IMR-90 (cell line): ENCODE measurements around the gene TEX2. TPM values are rescaled to one million over a fixed set of nuclear protein-coding genes. Genes with fewer than 3 reads are reported as not detected.

Source experiments
- ATAC-seq: fragments of 200-7000 bp; cut with Tn5 transposase; 2 replicates; pipeline ENCODE4 v1.9.1; 2020; ENCODE audit warnings: low read depth, mild to moderate bottlenecking, moderate library complexity
- BruUV-seq: library from RNA; stranded (reverse); fragments of 400-500 nt; replicated peaks from 2 replicates; lab custom pipeline; 2021; lab: Mats Ljungman, UMichigan
- CTCF ChIA-PET: fragments of 300-600 bp; formaldehyde crosslinking; extraction: SDS; loops from one replicate; lab custom pipeline; 2021; ENCODE audit warnings: antibody characterized with exemption; lab: Yijun Ruan, JAX
- POLR2A ChIA-PET: fragments of 300-600 bp; sonication (Branson Sonifier 250); formaldehyde crosslinking; loops from one replicate; lab custom pipeline; 2022; ENCODE audit warnings: antibody characterized with exemption; ENCODE audit not compliant: unreplicated experiment; lab: Charles Lee
- DNase-seq: peaks from one replicate; pipeline ENCODE4 v3.0.0; 2013
- H2AFZ ChIP-seq: replicated peaks from 2 replicates; pipeline ENCODE3; 2013; ENCODE audit warnings: low read length, mild to moderate bottlenecking; ENCODE audit not compliant: poor library complexity
- H2AK5ac ChIP-seq: 2 replicates; pipeline ENCODE4 v1.6.1; 2013; ENCODE audit warnings: low read depth, low read length, inconsistent platforms
- H2AK9ac ChIP-seq: replicated peaks from 2 replicates; pipeline ENCODE3; 2013; ENCODE audit warnings: mild to moderate bottlenecking, low read depth, low read length, moderate library complexity; ENCODE audit not compliant: poor library complexity
- H2BK120ac ChIP-seq: 2 replicates; pipeline ENCODE4 v1.6.1; 2013; ENCODE audit warnings: low read depth, low read length, inconsistent platforms
- H2BK15ac ChIP-seq: 3 replicates; pipeline ENCODE4 v1.6.1; 2013; ENCODE audit warnings: low read depth, low read length, inconsistent platforms
- H2BK20ac ChIP-seq: 2 replicates; pipeline ENCODE4 v1.6.1; 2013; ENCODE audit warnings: low read depth, mild to moderate bottlenecking, inconsistent platforms, low read length, moderate library complexity
- H2BK5ac ChIP-seq: 2 replicates; pipeline ENCODE4 v1.6.1; 2013; ENCODE audit warnings: mild to moderate bottlenecking, low read depth, low read length, inconsistent platforms; ENCODE audit not compliant: poor library complexity, severe bottlenecking
- H3K14ac ChIP-seq: replicated peaks from 2 replicates; pipeline ENCODE4 v1.6.1; 2013; ENCODE audit warnings: low read depth, low read length, inconsistent platforms
- H3K18ac ChIP-seq: 2 replicates; pipeline ENCODE4 v1.6.1; 2013; ENCODE audit warnings: low read depth, low read length, control low read depth
- H3K23ac ChIP-seq: 2 replicates; pipeline ENCODE4 v1.6.1; 2013; ENCODE audit warnings: low read depth, low read length, inconsistent platforms
- H3K27ac ChIP-seq: 2 replicates; pipeline ENCODE4 v1.5.1; 2013; ENCODE audit warnings: mild to moderate bottlenecking, control low read depth, low read length; ENCODE audit not compliant: insufficient read depth
- H3K27me3 ChIP-seq: 2 replicates; pipeline ENCODE4 v1.6.1; 2013; ENCODE audit warnings: low read length; ENCODE audit not compliant: control insufficient read depth, insufficient read depth
- H3K36me3 ChIP-seq: 2 replicates; pipeline ENCODE4 v1.6.1; 2013; ENCODE audit warnings: low read length, mixed read lengths; ENCODE audit not compliant: control insufficient read depth, insufficient read depth
- H3K4ac ChIP-seq: 2 replicates; pipeline ENCODE4 v1.6.1; 2013; ENCODE audit warnings: low read depth, low read length, inconsistent platforms
- H3K4me1 ChIP-seq: 2 replicates; pipeline ENCODE4 v1.6.1; 2013; ENCODE audit warnings: low read length, mixed read lengths; ENCODE audit not compliant: control insufficient read depth, insufficient read depth
- H3K4me2 ChIP-seq: 2 replicates; pipeline ENCODE4 v1.6.1; 2013; ENCODE audit warnings: low read depth, mild to moderate bottlenecking, control low read depth, low read length, moderate library complexity
- H3K4me3 ChIP-seq: 2 replicates; pipeline ENCODE4 v1.5.1; 2013; ENCODE audit warnings: low read depth, mild to moderate bottlenecking, control low read depth, low read length, moderate library complexity; ENCODE audit not compliant: insufficient read depth
- H3K56ac ChIP-seq: 2 replicates; pipeline ENCODE4 v1.6.1; 2013; ENCODE audit warnings: low read length, inconsistent platforms; ENCODE audit not compliant: insufficient read depth; ENCODE audit errors: extremely low read depth
- H3K79me1 ChIP-seq, 2 experiments: 2 replicates each; pipeline ENCODE4 v1.6.1; 2013; ENCODE audit warnings: low read length in 2 of 2, inconsistent platforms in 1 of 2, low read depth in 1 of 2
- H3K9ac ChIP-seq: 2 replicates; pipeline ENCODE4 v1.6.1; 2013; ENCODE audit warnings: low read depth, low read length, control low read depth
- H3K9me1 ChIP-seq: 2 replicates; pipeline ENCODE4 v1.6.1; 2013; ENCODE audit warnings: low read length, inconsistent platforms; ENCODE audit not compliant: insufficient read depth
- H3K9me3 ChIP-seq: 2 replicates; pipeline ENCODE4 v1.6.1; 2013; ENCODE audit warnings: low read length; ENCODE audit not compliant: control insufficient read depth, insufficient read depth
- H4K20me1 ChIP-seq: 2 replicates; pipeline ENCODE4 v1.6.1; 2013; ENCODE audit warnings: low read length, inconsistent platforms; ENCODE audit not compliant: insufficient read depth
- H4K5ac ChIP-seq: 2 replicates; pipeline ENCODE4 v1.6.1; 2013; ENCODE audit warnings: mild to moderate bottlenecking, low read depth, low read length, control low read depth
- H4K8ac ChIP-seq, 2 experiments: 2 replicates each; pipeline ENCODE4 v1.6.1; 2013; ENCODE audit warnings: low read depth in 2 of 2, low read length in 2 of 2, control low read depth in 1 of 2, inconsistent platforms in 1 of 2
- H4K91ac ChIP-seq: 2 replicates; pipeline ENCODE4 v1.6.1; 2013; ENCODE audit warnings: low read depth, low read length, inconsistent platforms; ENCODE audit not compliant: insufficient read depth
- BHLHE40 ChIP-seq: fragments of 150-350 bp; IDR thresholded peaks from 2 replicates; pipeline ENCODE4 v1.6.1; 2016; ENCODE audit warnings: mild to moderate bottlenecking, low read depth, low read length
- CEBPB ChIP-seq: IDR thresholded peaks from 2 replicates; pipeline ENCODE4 v1.6.1; 2012; ENCODE audit warnings: low read depth, low read length, improper control_type of control experiment
- CHD1 ChIP-seq: IDR thresholded peaks from 2 replicates; pipeline ENCODE4 v1.6.1; 2012; ENCODE audit warnings: low read depth, low read length, improper control_type of control experiment
- CTCF ChIP-seq: conservative IDR thresholded peaks from 2 replicates; pipeline ENCODE4 v1.5.1; 2012; ENCODE audit warnings: mild to moderate bottlenecking, low read depth, low read length, improper control_type of control experiment
- FOS ChIP-seq: fragments of 150-350 bp; IDR thresholded peaks from 2 replicates; pipeline ENCODE4 v1.6.1; 2016; ENCODE audit warnings: low read depth, low read length
- MAZ ChIP-seq: IDR thresholded peaks from 2 replicates; pipeline ENCODE4 v1.6.1; 2012; ENCODE audit warnings: low read depth, mild to moderate bottlenecking, low read length, improper control_type of control experiment, moderate library complexity, borderline replicate concordance
- MXI1 ChIP-seq: IDR thresholded peaks from 2 replicates; pipeline ENCODE4 v1.6.1; 2012; ENCODE audit warnings: low read depth, mild to moderate bottlenecking, low read length, moderate library complexity, borderline replicate concordance
- NFE2L2 ChIP-seq: fragments of 150-350 bp; IDR thresholded peaks from 2 replicates; pipeline ENCODE4 v1.6.1; 2016; ENCODE audit warnings: low read depth, mild to moderate bottlenecking, low read length
- POLR2A ChIP-seq: IDR thresholded peaks from 2 replicates; pipeline ENCODE4 v1.6.1; 2012; ENCODE audit warnings: mild to moderate bottlenecking, low read depth, low read length
- RAD21 ChIP-seq: IDR thresholded peaks from 2 replicates; pipeline ENCODE4 v1.6.1; 2012; ENCODE audit warnings: low read length, improper control_type of control experiment
- RFX5 ChIP-seq: IDR thresholded peaks from 2 replicates; pipeline ENCODE4 v1.8.0; 2012; ENCODE audit warnings: low read depth, mild to moderate bottlenecking, low read length, moderate library complexity
- SMC3 ChIP-seq: fragments of 150-350 bp; IDR thresholded peaks from 2 replicates; pipeline ENCODE4 v1.6.1; 2016; ENCODE audit warnings: low read depth, mild to moderate bottlenecking, antibody characterized with exemption, low read length, moderate library complexity
- dilution Hi-C: fragments of 300-500 bp; cut with HindIII; formaldehyde crosslinking; loops from one replicate; pipeline ENCODE4 v1.14.3; 2018; ENCODE audit warnings: low sequenced_read_pairs; ENCODE audit not compliant: unreplicated experiment
- in situ Hi-C: fragments of 300-500 bp; cut with MboI; formaldehyde crosslinking; loops from 3 replicates; pipeline ENCODE4 v1.14.3; 2019; ENCODE audit warnings: low sequenced_read_pairs, inconsistent platforms, mixed read lengths
- intact Hi-C: fragments of 100-400 bp; cut with micrococcal nuclease; formaldehyde crosslinking; loops from 2 replicates; pipeline ENCODE4 v1.10.0; 2022
- polyA plus RNA-seq, 3 experiments: library from polyadenylated mRNA; depleted of rRNA; stranded (reverse); fragments of >200 nt; gene quantifications; 2 replicates each; pipeline ENCODE4 v1.2.3, GENCODE V29; 2012; ENCODE audit warnings: low replicate concordance in 1 of 3
- total RNA-seq: library from RNA; depleted of rRNA; stranded (reverse); fragments of >200 nt; gene quantifications from 2 replicates; pipeline ENCODE4 v1.2.3, GENCODE V29; 2012
- TF ChIP-seq, protein P1 (sequence below): fragments of 150-350 bp; IDR thresholded peaks from 2 replicates; pipeline ENCODE4 v1.6.1; 2016; ENCODE audit warnings: low read depth, mild to moderate bottlenecking, low read length, moderate library complexity, borderline replicate concordance

Gene TEX2
- total and polyA plus RNA-seq, 2 of the 4 experiments (the other 2 are of a cell fraction), result 18.2 to 21.9 TPM

GRCh38 chr17:64176556-64176955 is 86.5 kb downstream of the TEX2 start:
- Histone ChIP-seq H3K9me3 (no peaks in the 10 kb centered on the region), H2BK20ac (no peak overlapping the region), H3K27me3 (no peaks in the 10 kb centered on the region), H4K20me1 (no peaks in the 10 kb centered on the region), H3K4me2 (no peak overlapping the region), H3K27ac (no peak overlapping the region), H2AFZ (no peak overlapping the region), H3K4me1 (peaks cover 6% of the 10 kb centered on the region), H2BK120ac (no peak overlapping the region), H3K23ac (no peak overlapping the region), H3K9me1 (peaks cover 4% of the 10 kb centered on the region), H2BK5ac (no peak overlapping the region), H2BK15ac (no peak overlapping the region), H3K18ac (no peak overlapping the region), H3K14ac (no peak overlapping the region), H3K36me3 (peaks cover 2% of the 10 kb centered on the region; the same call in 1 of the 2 replicates), H4K91ac (no peak overlapping the region), H4K5ac (no peak overlapping the region), H2AK9ac (no peak overlapping the region), H3K56ac (no peak overlapping the region), H3K9ac (no peak overlapping the region), H3K79me1 (peaks cover 0 to 3% of the 10 kb centered on the region in 2 experiments; a peak in 1 of 4 replicates), H3K4ac (no peak overlapping the region), H4K8ac (no peak overlapping the region), H3K4me3 (no peak overlapping the region), H2AK5ac (no peak overlapping the region)
- in situ Hi-C loops (no loop called here), dilution Hi-C loops (no loop called here), intact Hi-C loops (no loop called here)
- POLR2A ChIA-PET, result no interaction called here
- CTCF ChIA-PET, result no interaction called here
- ATAC-seq (no peak), DNase-seq (no peak)
- no TSS peak for BruUV-seq
- TF ChIP-seq MXI1 (no peak), NFE2L2 (no peak), MAZ (no peak), CEBPB (no peak), CTCF (no peak), FOS (no peak), SMC3 (no peak), POLR2A (no peak), RAD21 (no peak), CHD1 (no peak), RFX5 (no peak), BHLHE40 (no peak)
- TF ChIP-seq, protein P1, sequence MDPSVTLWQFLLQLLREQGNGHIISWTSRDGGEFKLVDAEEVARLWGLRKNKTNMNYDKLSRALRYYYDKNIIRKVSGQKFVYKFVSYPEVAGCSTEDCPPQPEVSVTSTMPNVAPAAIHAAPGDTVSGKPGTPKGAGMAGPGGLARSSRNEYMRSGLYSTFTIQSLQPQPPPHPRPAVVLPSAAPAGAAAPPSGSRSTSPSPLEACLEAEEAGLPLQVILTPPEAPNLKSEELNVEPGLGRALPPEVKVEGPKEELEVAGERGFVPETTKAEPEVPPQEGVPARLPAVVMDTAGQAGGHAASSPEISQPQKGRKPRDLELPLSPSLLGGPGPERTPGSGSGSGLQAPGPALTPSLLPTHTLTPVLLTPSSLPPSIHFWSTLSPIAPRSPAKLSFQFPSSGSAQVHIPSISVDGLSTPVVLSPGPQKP, result no peak
